Measurements from ENCODE around the gene GJD4. TPM values are rescaled to one million over a fixed set of nuclear protein-coding genes. Genes with fewer than 3 reads are reported as not detected.

The GJD4 gene
- polyA plus RNA-seq, 3 donors = not detected

DNA sequence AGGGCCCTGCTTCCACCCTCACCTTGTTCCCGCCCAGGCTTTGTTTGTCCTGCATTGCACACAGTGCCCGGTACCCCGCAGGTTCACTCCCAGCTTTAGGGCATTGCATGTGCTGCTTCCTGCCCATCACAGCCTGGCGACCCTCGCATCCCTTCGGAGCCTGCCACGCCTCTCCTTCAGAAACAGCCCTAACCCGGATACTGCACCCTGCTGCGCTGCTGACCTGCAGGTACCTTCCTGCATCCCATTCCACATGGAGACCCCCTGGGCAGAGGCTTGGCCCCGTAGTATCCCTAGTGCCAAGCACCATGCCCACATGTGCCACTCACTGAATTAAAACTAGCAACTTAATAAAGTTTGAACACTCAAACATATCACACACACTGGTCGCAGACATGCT, 19.8 kb upstream of the GJD4 start:
- no peaks in the 10 kb centered on the region for H3K27me3 ChIP-seq (ENCODE audit: control insufficient read depth in 2 of 2, insufficient read depth in 2 of 2, low read length in 2 of 2)
- no peaks in the 10 kb centered on the region for H4K20me1 ChIP-seq (ENCODE audit: insufficient read depth, low read length)
- Mint-ChIP-seq H3K36me3 (no peaks in the 10 kb centered on the region), H3K27me3 (ENCODE audit: low read depth in 3 of 3) (peaks cover 6 to 7% (median 7%) of the 10 kb centered on the region in 3 donors), H3K27ac (no peak overlapping the region), H3K9me3 (peaks cover 0 to 6% (median 1%) of the 10 kb centered on the region in 7 donors), H3K4me3 (no peak overlapping the region), H3K4me1 (no peaks in the 10 kb centered on the region)
- no peak overlapping the region for H3K4me2 ChIP-seq (replicated peaks; ENCODE audit: extremely low read depth, low read length, poor library complexity, severe bottlenecking)
- H3K79me2 ChIP-seq (ENCODE audit: insufficient read depth, low read length) = no peaks in the 10 kb centered on the region
- TF ChIP-seq, protein P1, sequence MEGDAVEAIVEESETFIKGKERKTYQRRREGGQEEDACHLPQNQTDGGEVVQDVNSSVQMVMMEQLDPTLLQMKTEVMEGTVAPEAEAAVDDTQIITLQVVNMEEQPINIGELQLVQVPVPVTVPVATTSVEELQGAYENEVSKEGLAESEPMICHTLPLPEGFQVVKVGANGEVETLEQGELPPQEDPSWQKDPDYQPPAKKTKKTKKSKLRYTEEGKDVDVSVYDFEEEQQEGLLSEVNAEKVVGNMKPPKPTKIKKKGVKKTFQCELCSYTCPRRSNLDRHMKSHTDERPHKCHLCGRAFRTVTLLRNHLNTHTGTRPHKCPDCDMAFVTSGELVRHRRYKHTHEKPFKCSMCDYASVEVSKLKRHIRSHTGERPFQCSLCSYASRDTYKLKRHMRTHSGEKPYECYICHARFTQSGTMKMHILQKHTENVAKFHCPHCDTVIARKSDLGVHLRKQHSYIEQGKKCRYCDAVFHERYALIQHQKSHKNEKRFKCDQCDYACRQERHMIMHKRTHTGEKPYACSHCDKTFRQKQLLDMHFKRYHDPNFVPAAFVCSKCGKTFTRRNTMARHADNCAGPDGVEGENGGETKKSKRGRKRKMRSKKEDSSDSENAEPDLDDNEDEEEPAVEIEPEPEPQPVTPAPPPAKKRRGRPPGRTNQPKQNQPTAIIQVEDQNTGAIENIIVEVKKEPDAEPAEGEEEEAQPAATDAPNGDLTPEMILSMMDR (IDR thresholded peaks at IDR 0.05) = no peak
- intact Hi-C loops (cut with micrococcal nuclease) = no loop called here
- H3K36me3 ChIP-seq (replicated peaks in 1 of 2; ENCODE audit: control insufficient read depth in 1 of 2, insufficient read depth in 2 of 2, low read length in 2 of 2) = no peaks in the 10 kb centered on the region
- H3K4me1 ChIP-seq (ENCODE audit: control insufficient read depth in 1 of 2, insufficient read depth in 2 of 2, low read length in 2 of 2) = no peaks in the 10 kb centered on the region
- no peak overlapping the region for H2AFZ ChIP-seq (ENCODE audit: insufficient read depth, low read depth, low read length, poor library complexity, severe bottlenecking)
- H3K4me3 ChIP-seq (replicated peaks in 1 of 3; ENCODE audit: low read depth in 2 of 3, low read length in 3 of 3) = no peak overlapping the region
- peaks cover 0 to under 1% of the 10 kb centered on the region in 2 donors for H3K9me3 ChIP-seq (replicated peaks in 1 of 2; ENCODE audit: control insufficient read depth in 1 of 2, insufficient read depth in 1 of 2, low read length in 2 of 2)
- H3K9ac ChIP-seq (ENCODE audit: insufficient read depth, low read length, poor library complexity, severe bottlenecking) = no peak overlapping the region
- H3K27ac ChIP-seq (ENCODE audit: low read depth in 1 of 2, low read length in 2 of 2) = no peak overlapping the region
- DNase-seq = no peak
- WGBS (ENCODE audit: insufficient coverage) = 95% methylated on average over 9 of the region's 11 CpGs

DNA sequence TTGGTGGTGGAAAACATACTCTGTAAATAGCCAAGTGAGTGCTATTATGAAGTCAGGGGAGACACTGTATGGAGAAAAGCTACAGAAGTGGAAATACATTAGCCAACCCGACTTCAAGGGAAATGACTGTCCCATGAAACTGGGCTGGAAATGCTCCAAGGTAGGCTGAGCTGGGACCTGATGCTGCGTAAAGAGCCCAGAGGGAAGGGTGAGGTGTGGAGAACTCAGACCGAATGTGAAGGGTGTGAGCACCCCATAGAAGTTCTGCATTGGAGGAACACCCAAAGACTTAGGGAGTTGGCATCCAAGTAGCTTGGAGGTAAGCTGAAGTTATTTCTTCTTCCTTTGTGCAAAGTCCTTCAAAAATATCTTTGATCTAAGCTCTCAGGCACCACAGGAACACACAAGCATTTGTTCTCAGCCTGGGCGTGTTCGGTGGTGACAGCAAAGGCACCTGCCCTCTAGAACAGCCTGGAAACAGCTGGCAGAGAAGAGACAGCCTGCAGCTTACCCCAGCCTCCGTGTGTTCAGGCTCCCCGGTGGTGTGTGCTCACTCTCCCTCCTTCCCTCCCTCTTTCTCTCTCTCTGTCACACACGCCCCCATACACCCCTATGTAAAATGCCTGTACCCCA, 19.1 kb upstream of the GJD4 start:
- H3K9me3 Mint-ChIP-seq = peaks cover 0 to 9% (median 6%) of the 10 kb centered on the region in 7 donors
- no peak overlapping the region for H3K4me3 ChIP-seq (replicated peaks in 1 of 3; ENCODE audit: low read depth in 2 of 3, low read length in 3 of 3)

More for the DNA sequence above, 19.1 kb upstream of the GJD4 start:
- Histone ChIP-seq H3K27ac (ENCODE audit: low read depth in 1 of 2, low read length in 2 of 2) (no peak overlapping the region), H4K20me1 (ENCODE audit: insufficient read depth, low read length) (no peaks in the 10 kb centered on the region), H3K4me1 (ENCODE audit: control insufficient read depth in 1 of 2, insufficient read depth in 2 of 2, low read length in 2 of 2) (no peaks in the 10 kb centered on the region), H3K79me2 (ENCODE audit: insufficient read depth, low read length) (no peaks in the 10 kb centered on the region), H2AFZ (ENCODE audit: insufficient read depth, low read depth, low read length, poor library complexity, severe bottlenecking) (no peak overlapping the region), H3K36me3 (replicated peaks in 1 of 2; ENCODE audit: control insufficient read depth in 1 of 2, insufficient read depth in 2 of 2, low read length in 2 of 2) (no peaks in the 10 kb centered on the region), H3K9me3 (replicated peaks in 1 of 2; ENCODE audit: control insufficient read depth in 1 of 2, insufficient read depth in 1 of 2, low read length in 2 of 2) (peaks cover 0 to 4% of the 10 kb centered on the region in 2 donors), H3K4me2 (replicated peaks; ENCODE audit: extremely low read depth, low read length, poor library complexity, severe bottlenecking) (no peak overlapping the region), H3K27me3 (ENCODE audit: control insufficient read depth in 2 of 2, insufficient read depth in 2 of 2, low read length in 2 of 2) (no peaks in the 10 kb centered on the region), H3K9ac (ENCODE audit: insufficient read depth, low read length, poor library complexity, severe bottlenecking) (no peak overlapping the region)
- Mint-ChIP-seq H3K4me1 (no peaks in the 10 kb centered on the region), H3K36me3 (no peaks in the 10 kb centered on the region), H3K27ac (peak overlapping the region in 1 of 7 donors; percentile 66), H3K4me3 (peak overlapping the region in 1 of 2 donors; percentile 14), H3K27me3 (ENCODE audit: low read depth in 3 of 3) (peaks cover 4 to 7% (median 7%) of the 10 kb centered on the region in 3 donors)
- DNase-seq = no peak
- intact Hi-C loops (cut with micrococcal nuclease) = no loop called here
- TF ChIP-seq, protein P1 (IDR thresholded peaks at IDR 0.05) = no peak
- WGBS (ENCODE audit: insufficient coverage) = 67% methylated on average over 3 of the region's 8 CpGs

Data from CD14-positive monocyte (primary cell).